GM13976 (cell line): ENCODE results near the gene NDUFB2.
"Not testable (repeated sequence)": the region's sequence is repeated elsewhere in the genome, so short reads cannot be mapped to it uniquely, and the experiment has no call there.

Source experiments
- DNase-seq: peaks from one replicate; pipeline ENCODE4 v3.0.0; 2012; ENCODE audit warnings: low spot score
- in situ Hi-C: fragments of 300-500 bp; cut with MboI; formaldehyde crosslinking; loops from one replicate; pipeline ENCODE4 v1.12.0; 2022; ENCODE audit warnings: low sequenced_read_pairs, mixed read lengths, inconsistent platforms; ENCODE audit not compliant: unreplicated experiment
- TF ChIP-seq, protein P1 (sequence below): IDR thresholded peaks from 2 replicates; pipeline ENCODE4 v1.5.1; 2012; ENCODE audit warnings: borderline replicate concordance, mild to moderate bottlenecking; ENCODE audit not compliant: insufficient read depth; ENCODE audit errors: extremely low read depth, missing control alignments, control extremely low read depth

NDUFB2 gene

DNA sequence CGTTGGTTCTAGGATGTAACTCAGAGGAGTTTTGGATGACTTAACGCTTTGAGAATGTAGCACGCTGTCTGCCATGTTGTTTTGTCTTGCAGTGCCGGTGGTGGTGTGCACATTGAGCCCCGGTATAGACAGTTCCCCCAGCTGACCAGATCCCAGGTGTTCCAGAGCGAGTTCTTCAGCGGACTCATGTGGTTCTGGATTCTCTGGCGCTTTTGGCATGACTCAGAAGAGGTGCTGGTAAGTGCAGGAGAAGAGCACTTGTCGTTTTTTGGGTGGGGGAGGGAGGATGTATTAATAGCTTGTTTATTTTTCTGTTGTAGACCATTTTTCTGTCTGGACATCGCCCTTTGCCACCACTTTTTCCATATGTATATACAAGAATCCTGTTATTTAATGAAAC, 6.3 kb downstream of the NDUFB2 start:
- in situ Hi-C loops: no loop called here
- DNase-seq: no peak
- TF ChIP-seq, protein P1, sequence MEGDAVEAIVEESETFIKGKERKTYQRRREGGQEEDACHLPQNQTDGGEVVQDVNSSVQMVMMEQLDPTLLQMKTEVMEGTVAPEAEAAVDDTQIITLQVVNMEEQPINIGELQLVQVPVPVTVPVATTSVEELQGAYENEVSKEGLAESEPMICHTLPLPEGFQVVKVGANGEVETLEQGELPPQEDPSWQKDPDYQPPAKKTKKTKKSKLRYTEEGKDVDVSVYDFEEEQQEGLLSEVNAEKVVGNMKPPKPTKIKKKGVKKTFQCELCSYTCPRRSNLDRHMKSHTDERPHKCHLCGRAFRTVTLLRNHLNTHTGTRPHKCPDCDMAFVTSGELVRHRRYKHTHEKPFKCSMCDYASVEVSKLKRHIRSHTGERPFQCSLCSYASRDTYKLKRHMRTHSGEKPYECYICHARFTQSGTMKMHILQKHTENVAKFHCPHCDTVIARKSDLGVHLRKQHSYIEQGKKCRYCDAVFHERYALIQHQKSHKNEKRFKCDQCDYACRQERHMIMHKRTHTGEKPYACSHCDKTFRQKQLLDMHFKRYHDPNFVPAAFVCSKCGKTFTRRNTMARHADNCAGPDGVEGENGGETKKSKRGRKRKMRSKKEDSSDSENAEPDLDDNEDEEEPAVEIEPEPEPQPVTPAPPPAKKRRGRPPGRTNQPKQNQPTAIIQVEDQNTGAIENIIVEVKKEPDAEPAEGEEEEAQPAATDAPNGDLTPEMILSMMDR: no peak

DNA sequence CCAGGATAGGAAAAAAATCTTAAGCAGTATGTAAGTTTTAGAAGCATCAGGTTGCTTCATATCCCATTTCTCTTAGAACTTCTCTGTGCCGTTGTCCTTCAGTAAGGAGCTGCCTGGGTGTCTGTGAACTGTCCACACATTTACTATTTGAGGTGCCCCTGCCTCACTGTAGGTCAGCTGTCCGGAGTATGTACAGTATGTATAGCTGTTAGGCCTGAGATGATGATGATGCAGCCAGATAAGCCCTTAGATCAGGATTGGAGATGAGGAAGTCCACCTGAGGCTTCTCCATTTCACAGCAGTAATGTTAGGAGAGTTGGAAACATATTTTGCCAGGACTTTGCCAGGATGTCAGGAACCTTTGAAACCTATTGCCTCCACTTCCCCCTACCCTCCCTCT, 7.7 kb downstream of the NDUFB2 start:
- in situ Hi-C loops: no loop called here
- TF ChIP-seq, protein P1: no peak
- DNase-seq: no peak

DNA sequence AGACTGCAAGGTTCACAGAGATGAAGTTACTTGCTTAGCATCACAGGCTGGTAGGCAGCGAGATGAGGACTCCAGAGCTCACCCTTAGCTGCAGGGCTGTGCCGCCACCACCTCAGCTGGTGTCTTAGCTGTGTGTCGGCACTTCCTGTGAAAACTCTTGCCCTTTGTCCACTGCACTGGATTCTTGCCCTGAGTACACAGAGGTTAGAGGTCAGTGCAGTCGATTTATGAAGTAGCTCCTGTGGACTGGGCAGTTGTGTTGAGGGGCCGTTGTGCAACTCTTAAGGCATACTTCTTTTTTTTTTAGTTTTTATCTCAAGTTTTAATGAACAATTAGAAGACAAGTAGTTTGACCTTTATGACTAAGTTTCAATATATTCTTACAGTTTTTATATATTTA, 10.6 kb downstream of the NDUFB2 start:
- TF ChIP-seq, protein P1: no peak
- DNase-seq: no peak
- in situ Hi-C loops: no loop called here

GRCh38 chr7:140708764-140709163, 12.3 kb downstream of the NDUFB2 start:
- DNase-seq, in situ Hi-C loops: not testable (repeated sequence)

DNA sequence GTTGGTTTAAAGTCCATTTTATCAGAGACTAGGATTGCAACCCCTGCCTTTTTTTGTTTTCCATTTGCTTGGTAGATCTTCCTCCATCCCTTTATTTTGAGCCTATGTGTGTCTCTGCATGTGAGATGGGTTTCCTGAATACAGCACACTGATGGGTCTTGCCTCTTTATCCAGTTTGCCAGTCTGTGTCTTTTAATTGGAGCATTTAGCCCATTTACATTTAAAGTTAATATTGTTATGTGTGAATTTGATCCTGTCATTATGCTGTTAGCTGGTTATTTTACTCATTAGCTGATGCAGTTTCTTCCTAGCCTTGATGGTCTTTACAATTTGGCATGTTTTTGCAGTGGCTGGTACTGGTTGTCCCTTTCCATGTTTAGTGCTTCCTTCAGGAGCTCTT, 15.9 kb downstream of the NDUFB2 start:
- in situ Hi-C loops, DNase-seq: not testable (repeated sequence)

GRCh38 chr7:140714331-140715040, 18.0 kb downstream of the NDUFB2 start:
- TF ChIP-seq, protein P1: no peak
- in situ Hi-C loops: no loop called here
- no peak for DNase-seq

DNA sequence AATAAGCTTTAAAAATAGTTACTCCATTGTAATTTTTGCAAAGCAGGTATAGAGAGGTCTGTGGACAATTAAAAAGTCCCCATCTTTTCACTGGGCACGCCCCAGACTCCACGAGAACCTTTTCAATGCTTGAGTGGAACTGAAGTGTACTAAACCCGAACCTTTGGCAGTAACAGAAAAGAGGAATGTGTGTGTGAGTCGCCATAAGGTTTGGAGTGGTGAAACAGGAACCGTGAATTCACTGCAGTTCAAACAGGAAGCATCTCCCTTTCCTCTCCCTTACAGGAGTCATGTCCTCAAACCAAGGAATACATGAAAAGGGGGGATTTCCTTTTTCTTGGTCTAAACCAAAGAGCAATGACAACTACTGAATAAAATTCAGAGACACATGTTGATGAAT, 23.2 kb downstream of the NDUFB2 start:
- in situ Hi-C loops: no loop called here
- TF ChIP-seq, protein P1: no peak

GRCh38 chr7:140722254-140722653, 25.7 kb downstream of the NDUFB2 start:
- in situ Hi-C loops: no loop called here
- TF ChIP-seq, protein P1: no peak
- DNase-seq: no peak

More for the DNA sequence above, 23.2 kb downstream of the NDUFB2 start:
- DNase-seq: no peak
